NCI-H460 (cell line): ENCODE data around the gene C1orf159. TPM values are rescaled to one million over a fixed set of nuclear protein-coding genes. Genes with fewer than 3 reads are reported as not detected.
A peak's percentile ranks its signal among the peaks of the same experiment; 100 is the strongest.
"Not testable (repeated sequence)": the region's sequence is repeated elsewhere in the genome, so short reads cannot be mapped to it uniquely, and the experiment has no call there.

Experiments used
- DNase-seq: peaks from one replicate; pipeline ENCODE4 v3.0.0-alpha.2; 2016; ENCODE audit warnings: low read depth; ENCODE audit errors: extremely low read depth
- total RNA-seq: library from RNA; depleted of rRNA; stranded (reverse); fragments of >200 nt; shearing (Covaris generic); gene quantifications from 2 replicates; pipeline ENCODE4 v1.2.3, GENCODE V29; 2014

Gene C1orf159
- total RNA-seq, 1 experiment from 2014 or later = 5.5 TPM

- DNase-seq = no peak
These were observed 45.9 kb downstream of the C1orf159 start for GRCh38 chr1:1069711-1070676.

- peak; percentile 47 for DNase-seq
These were observed 46.7 kb downstream of the C1orf159 start for GRCh38 chr1:1069056-1069710.

- no peak for DNase-seq
These were observed 47.3 kb downstream of the C1orf159 start for GRCh38 chr1:1068517-1069055.

- DNase-seq = no peak
These were observed 47.9 kb downstream of the C1orf159 start for GRCh38 chr1:1067860-1068516.

- no peak for DNase-seq
These were observed 48.5 kb downstream of the C1orf159 start for GRCh38 chr1:1067284-1067859.

- DNase-seq = no peak
These were observed 49.2 kb downstream of the C1orf159 start for GRCh38 chr1:1066403-1067283.

GRCh38 chr1:1065940-1066304 is 50.0 kb downstream of the C1orf159 start:
- not testable (repeated sequence) for DNase-seq

GRCh38 chr1:1065265-1065939 is 50.5 kb downstream of the C1orf159 start:
- no peak for DNase-seq

- DNase-seq = no peak
These were observed 51.7 kb downstream of the C1orf159 start for GRCh38 chr1:1063945-1064831.

- no peak for DNase-seq
These were observed 52.5 kb downstream of the C1orf159 start for GRCh38 chr1:1063261-1063944.

- DNase-seq = no peak
These were observed 53.3 kb downstream of the C1orf159 start for GRCh38 chr1:1062348-1063163.

GRCh38 chr1:1061682-1062345 is 54.1 kb downstream of the C1orf159 start:
- no peak for DNase-seq

GRCh38 chr1:1060281-1061000 is 55.4 kb downstream of the C1orf159 start:
- no peak for DNase-seq

- peak; percentile 65 for DNase-seq
These were observed 56.2 kb downstream of the C1orf159 start for GRCh38 chr1:1059494-1060280.
